ENCODE results near the gene HSBP1. TPM values are rescaled to one million over a fixed set of nuclear protein-coding genes. Genes with fewer than 3 reads are reported as not detected.

HSBP1 gene
- total and polyA plus RNA-seq, 9 of the 15 experiments (the other 6 are each of a cell fraction or from before 2014, with no cell fraction given), result 84.9 to 677 (median 204) TPM

- Histone ChIP-seq H3K4me2 (ENCODE audit: insufficient read depth, low read length) (no peak overlapping the region), H3K9me3 (replicated peaks; ENCODE audit: control insufficient read depth, insufficient read depth, low read depth, low read length) (no peaks in the 10 kb centered on the region), H2AFZ (ENCODE audit: low read depth, low read length) (no peak overlapping the region), H3K9me1 (ENCODE audit: control insufficient read depth, insufficient read depth, low read length) (no peaks in the 10 kb centered on the region), H3K27me3 (ENCODE audit: control insufficient read depth in 2 of 2, insufficient read depth in 2 of 2, low read length in 2 of 2) (peaks cover 57% of the 10 kb centered on the region in 2 experiments), H3K79me2 (ENCODE audit: control insufficient read depth, insufficient read depth, low read length) (no peaks in the 10 kb centered on the region), H3K9ac (ENCODE audit: insufficient read depth in 1 of 2, low read depth in 2 of 2, low read length in 2 of 2) (no peak overlapping the region), H4K20me1 (replicated peaks; ENCODE audit: control insufficient read depth, insufficient read depth, low read length) (no peaks in the 10 kb centered on the region; the same call in 1 of the 2 replicates), H3K36me3 (ENCODE audit: control insufficient read depth, insufficient read depth, low read length) (no peaks in the 10 kb centered on the region), H3K4me1 (replicated peaks in 1 of 2; ENCODE audit: control insufficient read depth in 2 of 2, insufficient read depth in 2 of 2, low read length in 2 of 2) (no peaks in the 10 kb centered on the region), H3K27ac (ENCODE audit: extremely low read depth, low read depth, low read length) (no peak overlapping the region), H3K4me3 (no peak overlapping the region)
- WGBS (ENCODE audit: insufficient coverage, low coverage, missing lambda C conversion rate), result 3% methylated on average over 14 of the region's 14 CpGs
- intact Hi-C loops (cut with micrococcal nuclease) (no loop called here), in situ Hi-C loops (cut with MboI) (no loop called here)
- POLR2A ChIA-PET, result interaction anchor here (0.5 to 1.3 kb wide), 2 partner anchors 8 kb away, joined by 3 to 4 read pairs; no protein-coding TSS in a partner anchor
- CTCF ChIA-PET (ENCODE audit: low intra/inter-chr PET ratio), result no interaction called here
- ATAC-seq, result no peak; the same call in 2 of the 3 replicates
- TF ChIP-seq TOE1 (IDR thresholded peaks at IDR 0.05; ENCODE audit: borderline replicate concordance) (no peak), TOE1 (CRISPR knock-in tag; IDR thresholded peaks at IDR 0.05; ENCODE audit: borderline replicate concordance, low read depth) (no peak), DDX20 (tag; IDR thresholded peaks at IDR 0.05; ENCODE audit: low read depth) (no peak), CEBPG (CRISPR knock-in tag; IDR thresholded peaks at IDR 0.05) (no peak), CEBPG (tag; conservative IDR thresholded peaks at IDR 0.05 in 1 of 2, IDR thresholded peaks at IDR 0.05 in 1 of 2) (peak in 1 of 2 experiments; percentile 66; a peak in 2 of 4 replicates), HNRNPH1 (optimal IDR thresholded peaks at IDR 0.05; ENCODE audit: low read depth, low read length) (no peak), CEBPB (tag; IDR thresholded peaks at IDR 0.05) (peak; percentile 82), CBX8 (IDR thresholded peaks at IDR 0.05; ENCODE audit: borderline replicate concordance, extremely low read depth, low read depth, low read length, poor library complexity, severe bottlenecking) (peak; percentile 64)
- no peak for DNase-seq (ENCODE audit: extremely low read depth in 1 of 4, low spot score in 3 of 4)
- FAIRE-seq, result no peak
- BruUV-seq (replicated peaks), result no TSS peak
These were observed 39.8 kb downstream of the HSBP1 start for GRCh38 chr16:83847371-83848225.

Measured in K562 (cell line).